Astrocyte (in vitro differentiated cells and primary cell): ENCODE results near the gene EFCAB6.

ENCODE experiments used
- EZH2 ChIP-seq: IDR thresholded peaks from 2 replicates; pipeline ENCODE4 v1.6.1; 2012; ENCODE audit warnings: mild to moderate bottlenecking, low read length, inconsistent platforms; ENCODE audit not compliant: insufficient read depth
- TF ChIP-seq, protein P1 (sequence below): IDR thresholded peaks from 2 replicates; pipeline ENCODE4 v1.5.1; 2011; ENCODE audit warnings: low read depth, mild to moderate bottlenecking, inconsistent platforms, low read length, moderate library complexity; ENCODE audit not compliant: insufficient read depth

DNA sequence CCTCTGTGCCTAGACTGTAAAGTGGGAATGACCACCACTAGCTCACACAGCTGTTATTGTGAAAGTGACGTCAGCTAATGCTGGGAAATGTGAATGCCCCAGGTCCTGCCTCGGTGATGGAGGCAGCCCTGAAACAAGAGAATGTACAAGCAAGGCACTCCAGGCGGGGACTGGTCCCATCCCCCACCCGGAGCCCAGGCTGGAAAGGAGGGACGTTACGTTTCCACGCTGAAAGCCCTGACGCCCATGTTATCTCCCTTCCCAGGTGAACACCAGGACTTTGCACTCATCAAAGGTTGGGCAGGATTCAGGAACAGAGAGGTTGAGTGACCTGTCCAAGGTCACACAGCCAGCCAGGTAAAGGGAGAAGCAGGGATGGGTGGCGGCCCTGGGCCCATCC is 49.4 kb upstream of the EFCAB6 start:
- TF ChIP-seq, protein P1, sequence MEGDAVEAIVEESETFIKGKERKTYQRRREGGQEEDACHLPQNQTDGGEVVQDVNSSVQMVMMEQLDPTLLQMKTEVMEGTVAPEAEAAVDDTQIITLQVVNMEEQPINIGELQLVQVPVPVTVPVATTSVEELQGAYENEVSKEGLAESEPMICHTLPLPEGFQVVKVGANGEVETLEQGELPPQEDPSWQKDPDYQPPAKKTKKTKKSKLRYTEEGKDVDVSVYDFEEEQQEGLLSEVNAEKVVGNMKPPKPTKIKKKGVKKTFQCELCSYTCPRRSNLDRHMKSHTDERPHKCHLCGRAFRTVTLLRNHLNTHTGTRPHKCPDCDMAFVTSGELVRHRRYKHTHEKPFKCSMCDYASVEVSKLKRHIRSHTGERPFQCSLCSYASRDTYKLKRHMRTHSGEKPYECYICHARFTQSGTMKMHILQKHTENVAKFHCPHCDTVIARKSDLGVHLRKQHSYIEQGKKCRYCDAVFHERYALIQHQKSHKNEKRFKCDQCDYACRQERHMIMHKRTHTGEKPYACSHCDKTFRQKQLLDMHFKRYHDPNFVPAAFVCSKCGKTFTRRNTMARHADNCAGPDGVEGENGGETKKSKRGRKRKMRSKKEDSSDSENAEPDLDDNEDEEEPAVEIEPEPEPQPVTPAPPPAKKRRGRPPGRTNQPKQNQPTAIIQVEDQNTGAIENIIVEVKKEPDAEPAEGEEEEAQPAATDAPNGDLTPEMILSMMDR: no peak
- TF ChIP-seq EZH2: no peak
